NT2/D1 (cell line): ENCODE measurements around the gene PCCB.

Experiments
- DNase-seq: peaks from one replicate; pipeline ENCODE4 v3.0.0-alpha.2; 2011; ENCODE audit warnings: low read depth, low spot score
- H3K27me3 ChIP-seq: 2 replicates; pipeline ENCODE4 v1.6.0; 2011; ENCODE audit warnings: mild to moderate bottlenecking; ENCODE audit not compliant: insufficient read length, insufficient read depth
- H3K36me3 ChIP-seq: 2 replicates; pipeline ENCODE4 v1.6.1; 2011; ENCODE audit warnings: mild to moderate bottlenecking, low read length, mixed read lengths; ENCODE audit not compliant: insufficient read depth, insufficient read length
- H3K4me1 ChIP-seq: 2 replicates; pipeline ENCODE4 v1.5.1; 2011; ENCODE audit not compliant: insufficient read depth, insufficient read length
- H3K4me3 ChIP-seq: 2 replicates; pipeline ENCODE4 v1.5.1; 2011; ENCODE audit warnings: low read depth; ENCODE audit not compliant: insufficient read length
- H3K9ac ChIP-seq: 2 replicates; pipeline ENCODE4 v1.6.0; 2011; ENCODE audit warnings: low read depth; ENCODE audit not compliant: insufficient read length
- H3K9me3 ChIP-seq: 2 replicates; pipeline ENCODE4 v1.5.1; 2011; ENCODE audit warnings: mild to moderate bottlenecking, low read length; ENCODE audit not compliant: insufficient read depth
- SUZ12 ChIP-seq: IDR thresholded peaks from 2 replicates; pipeline ENCODE4 v1.6.1; 2011; ENCODE audit not compliant: insufficient read length, insufficient read depth; ENCODE audit errors: extremely low read depth
- YY1 ChIP-seq: IDR thresholded peaks from 2 replicates; pipeline ENCODE4 v1.6.1; 2011; ENCODE audit not compliant: insufficient read length, insufficient read depth
- ZNF274 ChIP-seq: IDR thresholded peaks from 2 replicates; pipeline ENCODE4 v1.6.1; 2011; ENCODE audit warnings: mild to moderate bottlenecking, low read depth, low read length

PCCB gene

GRCh38 chr3:136281966-136282520 lies 31.9 kb downstream of the PCCB start:
- peaks cover 6% of the 10 kb centered on the region for H3K4me1 ChIP-seq
- H3K9me3 ChIP-seq: peaks cover 21% of the 10 kb centered on the region
- no peaks in the 10 kb centered on the region for H3K27me3 ChIP-seq
- no peak for DNase-seq
- TF ChIP-seq ZNF274 (no peak), SUZ12 (no peak), YY1 (no peak)
- H3K36me3 ChIP-seq: peaks cover 30% of the 10 kb centered on the region
- H3K9ac ChIP-seq: no peak overlapping the region
- no peak overlapping the region for H3K4me3 ChIP-seq

DNA sequence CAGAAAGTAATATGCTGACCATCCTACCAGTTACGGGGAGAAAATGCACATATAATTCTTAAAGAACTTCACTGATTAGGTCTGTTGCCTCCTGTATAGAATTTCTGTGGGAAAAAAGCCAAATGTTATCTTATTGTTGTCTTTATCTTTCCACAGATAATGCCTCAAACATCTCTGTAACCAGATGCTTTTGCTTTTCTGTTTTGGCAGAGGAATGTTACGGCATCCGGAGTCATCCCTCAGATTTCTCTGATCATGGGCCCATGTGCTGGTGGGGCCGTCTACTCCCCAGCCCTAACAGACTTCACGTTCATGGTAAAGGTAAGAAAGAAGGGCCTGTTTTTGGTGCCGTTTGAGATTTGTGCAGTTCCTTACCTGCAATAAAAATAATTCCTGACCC lies 33.5 kb downstream of the PCCB start:
- Histone ChIP-seq H3K4me3 (no peak overlapping the region), H3K9me3 (peaks cover 21% of the 10 kb centered on the region), H3K9ac (no peak overlapping the region), H3K36me3 (peaks cover 28% of the 10 kb centered on the region), H3K27me3 (no peaks in the 10 kb centered on the region), H3K4me1 (no peaks in the 10 kb centered on the region)
- no peak for TF ChIP-seq SUZ12
- no peak for TF ChIP-seq ZNF274
- no peak for DNase-seq

GRCh38 chr3:136291302-136291701 lies 41.2 kb downstream of the PCCB start:
- H3K4me1 ChIP-seq: no peaks in the 10 kb centered on the region
- no peaks in the 10 kb centered on the region for H3K27me3 ChIP-seq
- no peak overlapping the region for H3K4me3 ChIP-seq
- TF ChIP-seq SUZ12: no peak
- no peak for TF ChIP-seq YY1
- no peak for TF ChIP-seq ZNF274
- DNase-seq: no peak
- H3K36me3 ChIP-seq: peaks cover 13% of the 10 kb centered on the region
- no peaks in the 10 kb centered on the region for H3K9me3 ChIP-seq
- H3K9ac ChIP-seq: no peak overlapping the region

DNA sequence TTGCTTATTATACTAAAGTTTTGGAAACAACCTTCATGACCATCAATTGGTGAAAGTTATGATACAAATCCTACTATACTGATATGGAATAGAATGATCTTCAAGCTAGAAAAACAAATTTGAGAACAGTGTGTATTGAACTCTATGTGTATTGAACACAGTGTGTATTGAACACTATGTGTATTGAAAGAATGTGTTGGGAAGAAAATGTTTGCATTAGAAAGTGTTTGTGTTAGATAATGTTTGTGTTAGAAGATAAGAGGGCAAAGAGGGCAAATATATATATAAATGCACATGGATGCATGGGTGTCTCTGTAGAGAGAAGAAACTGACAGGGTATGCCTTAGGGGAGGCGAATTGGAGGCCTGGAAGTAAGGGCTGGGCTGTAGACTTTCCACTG lies 42.4 kb downstream of the PCCB start:
- H3K4me1 ChIP-seq: no peaks in the 10 kb centered on the region
- no peak for TF ChIP-seq ZNF274
- H3K9ac ChIP-seq: no peak overlapping the region
- H3K36me3 ChIP-seq: peaks cover 16% of the 10 kb centered on the region
- no peak overlapping the region for H3K4me3 ChIP-seq
- H3K27me3 ChIP-seq: no peaks in the 10 kb centered on the region
- no peaks in the 10 kb centered on the region for H3K9me3 ChIP-seq
- no peak for DNase-seq

GRCh38 chr3:136293279-136293678 lies 43.1 kb downstream of the PCCB start:
- H3K36me3 ChIP-seq: peaks cover 23% of the 10 kb centered on the region
- no peak for DNase-seq
- no peaks in the 10 kb centered on the region for H3K27me3 ChIP-seq
- H3K9ac ChIP-seq: no peak overlapping the region
- no peak overlapping the region for H3K4me3 ChIP-seq
- no peaks in the 10 kb centered on the region for H3K9me3 ChIP-seq
- H3K4me1 ChIP-seq: no peaks in the 10 kb centered on the region
- no peak for TF ChIP-seq SUZ12

DNA sequence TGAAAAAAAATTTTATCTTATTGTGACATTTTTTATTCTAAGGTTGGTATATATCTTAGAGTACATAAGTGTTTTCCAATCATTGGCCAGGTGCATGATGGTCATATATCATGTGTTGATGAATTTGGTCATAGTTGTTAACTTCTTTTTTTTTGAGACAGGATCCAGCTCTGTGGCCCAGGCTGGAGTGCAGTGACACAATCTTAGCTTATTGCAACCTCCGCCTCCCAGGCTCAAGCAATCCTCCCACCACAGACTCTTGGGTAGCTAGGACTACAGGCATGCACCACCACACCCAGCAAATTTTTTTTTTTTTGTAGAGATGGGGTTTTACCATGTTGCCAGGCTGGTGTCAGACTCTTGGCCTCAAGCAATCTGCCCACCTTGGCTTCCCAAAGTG lies 44.0 kb downstream of the PCCB start:
- Histone ChIP-seq H3K4me3 (no peak overlapping the region), H3K4me1 (no peaks in the 10 kb centered on the region), H3K9ac (no peak overlapping the region), H3K36me3 (peaks cover 30% of the 10 kb centered on the region), H3K27me3 (no peaks in the 10 kb centered on the region), H3K9me3 (no peaks in the 10 kb centered on the region)
- TF ChIP-seq SUZ12: no peak
- no peak for TF ChIP-seq ZNF274
- no peak for TF ChIP-seq YY1
- DNase-seq: no peak

DNA sequence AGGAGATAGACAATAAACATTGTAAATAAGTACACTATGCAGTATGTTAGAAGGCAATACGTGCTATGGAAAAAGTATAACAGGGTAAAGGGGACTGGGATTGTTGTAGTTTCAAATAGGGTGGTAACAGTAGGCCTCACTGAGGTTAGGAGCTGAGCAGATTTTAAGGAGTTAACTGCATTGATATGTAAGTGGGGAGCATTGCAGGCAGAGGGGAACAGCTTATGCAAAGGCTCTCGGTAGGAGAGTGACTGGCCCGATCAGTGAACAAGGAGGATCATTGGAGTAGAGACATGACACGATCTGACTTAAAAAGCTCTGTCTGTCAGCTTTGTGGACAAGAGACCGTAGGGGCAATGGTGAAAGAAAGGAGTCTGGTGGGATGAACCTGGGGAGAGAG lies 46.8 kb downstream of the PCCB start:
- peak; percentile 63 for DNase-seq
- H3K9me3 ChIP-seq: no peaks in the 10 kb centered on the region
- H3K4me3 ChIP-seq: no peak overlapping the region
- H3K9ac ChIP-seq: no peak overlapping the region
- peaks cover 41% of the 10 kb centered on the region for H3K36me3 ChIP-seq
- H3K4me1 ChIP-seq: no peaks in the 10 kb centered on the region
- TF ChIP-seq SUZ12 (no peak), YY1 (no peak), ZNF274 (no peak)
- H3K27me3 ChIP-seq: no peaks in the 10 kb centered on the region

GRCh38 chr3:136297826-136298225 lies 47.7 kb downstream of the PCCB start:
- Histone ChIP-seq H3K4me3 (no peak overlapping the region), H3K9me3 (no peaks in the 10 kb centered on the region), H3K9ac (no peak overlapping the region), H3K4me1 (no peaks in the 10 kb centered on the region), H3K36me3 (peaks cover 42% of the 10 kb centered on the region), H3K27me3 (no peaks in the 10 kb centered on the region)
- TF ChIP-seq YY1: no peak
- no peak for TF ChIP-seq SUZ12
- TF ChIP-seq ZNF274: no peak
- DNase-seq: no peak
